GM18870 (cell line): Measurements from ENCODE around the gene KCNQ5.

Source experiments
- ATAC-seq: cut with Tn5 transposase; IDR thresholded peaks from one replicate; pipeline ENCODE4 v1.9.1; 2021; ENCODE audit warnings: moderate library complexity; ENCODE audit not compliant: unreplicated experiment

The KCNQ5 gene

DNA sequence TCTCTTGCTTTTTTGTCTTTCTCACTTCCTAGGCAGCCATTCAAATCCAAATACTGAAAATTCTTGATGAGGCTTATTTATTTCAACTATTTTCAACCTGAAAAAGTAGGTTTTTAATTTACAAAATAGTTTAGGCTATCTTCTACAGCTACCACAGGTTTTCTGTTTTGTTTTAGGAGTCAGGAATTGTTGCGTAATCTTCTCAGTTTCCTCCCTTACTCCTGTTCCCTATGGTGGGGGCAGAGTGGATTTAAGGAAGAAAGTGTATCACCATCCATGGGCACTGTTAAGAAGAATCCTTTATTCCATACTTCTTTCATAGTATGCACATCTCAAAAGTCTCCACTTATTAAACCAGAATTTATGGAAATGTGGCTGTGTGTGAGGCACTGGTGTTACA, 421.0 kb downstream of the KCNQ5 start:
- ATAC-seq: no peak

DNA sequence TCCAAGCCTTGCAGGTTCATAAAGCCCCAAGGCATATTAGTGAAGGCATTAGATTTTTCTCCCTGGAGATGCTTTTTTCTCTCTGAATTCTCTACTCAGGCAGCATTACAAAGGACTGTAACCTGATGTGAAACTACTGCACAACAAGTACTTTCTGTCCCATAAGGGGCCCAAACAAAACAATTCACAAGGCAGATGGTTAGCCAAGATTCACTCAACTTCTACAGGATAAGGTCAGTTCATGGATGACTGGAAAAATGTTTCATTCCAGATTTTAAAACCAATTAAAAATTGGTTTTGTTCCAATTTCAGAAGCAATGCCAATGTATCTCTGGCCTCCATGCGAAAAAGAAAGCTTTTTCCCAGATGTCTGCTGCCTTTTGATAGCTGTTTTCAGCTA, 421.6 kb downstream of the KCNQ5 start:
- ATAC-seq: no peak

DNA sequence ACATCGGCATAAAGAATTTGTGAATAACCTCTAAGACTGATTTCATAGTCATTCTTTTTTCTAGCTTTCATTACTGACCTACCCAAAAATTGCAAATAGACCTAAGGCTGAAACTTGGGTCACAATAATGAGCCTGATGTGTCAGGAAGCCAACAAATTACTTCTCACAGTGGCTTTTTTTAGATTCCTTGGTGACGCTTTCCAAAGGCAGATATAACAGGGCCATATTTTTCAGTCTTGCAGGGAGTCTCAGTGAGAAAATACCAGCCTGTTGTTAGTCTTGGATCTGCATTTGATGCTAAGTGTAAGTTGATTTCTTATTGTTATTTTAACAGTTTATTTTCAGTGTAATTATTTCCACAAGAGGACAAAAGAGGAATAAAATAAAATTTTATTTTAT, 423.7 kb downstream of the KCNQ5 start:
- ATAC-seq: no peak

DNA sequence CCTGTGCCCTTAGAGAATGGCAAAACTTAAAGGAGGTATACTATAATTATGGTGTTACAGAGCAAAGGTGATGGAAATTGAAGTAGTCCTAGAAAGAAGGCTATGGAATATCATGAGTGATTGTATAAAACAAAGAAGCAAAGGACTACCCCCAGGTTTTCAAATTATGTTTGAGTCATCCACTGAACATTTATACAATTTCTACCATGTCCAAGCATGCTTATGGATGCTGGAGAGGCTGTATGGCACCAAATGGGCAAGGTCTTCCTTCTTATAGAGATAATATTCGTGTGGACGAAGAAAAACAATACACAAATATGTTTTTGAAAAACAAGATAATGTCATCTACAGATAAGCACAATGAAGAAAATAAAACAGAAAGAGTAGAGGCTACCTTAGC, 425.9 kb downstream of the KCNQ5 start:
- no peak for ATAC-seq

DNA sequence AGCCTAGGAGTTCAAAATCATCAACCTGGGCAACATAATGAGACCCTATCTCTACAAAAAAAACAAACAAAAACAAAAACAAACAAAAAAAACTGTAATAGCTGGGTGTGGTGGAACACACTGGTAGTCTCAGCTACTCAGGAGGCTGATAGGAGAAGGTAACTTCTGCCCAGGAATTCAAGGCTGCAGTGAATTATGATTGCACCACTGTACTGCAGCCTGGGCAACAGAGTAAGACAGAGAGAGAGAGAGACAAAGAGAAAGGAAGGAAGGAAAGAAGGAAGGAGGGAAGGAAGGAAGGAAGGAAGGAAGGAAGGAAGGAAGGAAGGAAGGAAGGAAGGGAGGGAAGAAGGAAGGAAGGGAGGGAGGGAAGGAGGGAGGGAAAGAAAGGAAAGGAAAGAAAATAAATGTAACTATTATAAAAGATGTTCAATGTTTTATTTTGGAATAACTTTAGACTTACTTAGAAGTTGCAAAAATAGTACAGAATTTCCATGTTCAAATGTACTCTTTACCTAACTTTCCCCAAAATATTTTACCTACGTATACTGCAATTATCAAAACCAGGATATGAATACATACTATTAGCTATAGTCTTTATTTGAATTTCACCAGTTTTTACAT, 428.2 kb downstream of the KCNQ5 start:
- ATAC-seq: no peak

DNA sequence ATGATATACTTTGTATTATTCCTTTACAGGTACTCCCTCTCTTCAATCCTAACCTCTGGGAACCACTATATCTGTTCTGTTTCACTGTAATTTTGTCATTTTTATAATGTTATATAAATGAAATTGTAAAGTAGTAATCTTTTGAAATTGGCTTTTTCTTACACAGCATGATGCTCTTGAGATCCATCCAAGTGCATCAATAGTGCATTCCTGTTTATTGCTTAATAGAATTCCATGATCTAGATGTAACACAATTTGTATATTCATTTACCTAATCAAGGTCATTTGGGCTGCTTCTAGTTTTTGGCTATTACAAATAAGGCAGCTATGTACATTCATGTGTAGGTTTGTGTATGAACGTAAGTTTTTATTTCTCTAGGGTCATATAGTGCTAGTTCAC, 428.8 kb downstream of the KCNQ5 start:
- no peak for ATAC-seq

DNA sequence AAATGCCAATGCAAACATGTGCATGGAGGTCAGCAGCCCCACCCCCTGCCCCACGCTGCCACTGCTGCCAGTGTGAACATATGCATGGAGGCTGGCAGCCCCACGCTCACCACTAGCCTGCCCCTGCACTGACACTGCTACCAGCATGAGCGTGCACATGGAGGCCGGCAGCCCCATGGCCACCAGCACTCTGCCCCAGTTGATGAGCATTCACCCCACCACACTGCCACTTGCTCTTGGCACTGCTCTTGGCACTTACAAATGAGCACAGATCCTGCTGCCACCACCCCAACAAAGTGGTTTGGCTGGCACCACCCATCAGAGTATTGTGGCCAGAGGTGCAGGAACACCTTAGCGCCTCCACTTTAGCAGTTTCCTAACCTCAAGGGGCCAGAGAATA, 429.3 kb downstream of the KCNQ5 start:
- no peak for ATAC-seq

DNA sequence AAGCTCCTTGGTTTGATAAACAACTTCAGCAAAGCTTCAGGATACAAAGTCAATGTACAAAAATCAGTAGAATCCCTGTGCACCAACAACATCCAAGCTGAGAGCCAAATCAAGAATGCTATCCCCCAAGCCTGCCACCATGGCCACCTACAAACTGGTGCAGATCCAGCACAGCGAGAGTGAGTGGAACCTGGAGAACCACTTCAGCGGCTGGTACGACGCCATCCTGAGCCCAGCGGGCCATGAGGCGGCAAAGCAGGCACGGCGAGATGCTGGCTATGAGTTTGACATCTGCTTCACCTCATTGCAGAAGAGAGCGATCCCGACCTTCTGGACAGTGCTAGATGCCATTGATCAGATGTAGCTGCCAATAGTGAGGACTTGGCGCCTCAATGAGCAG, 433.1 kb downstream of the KCNQ5 start:
- no peak for ATAC-seq

DNA sequence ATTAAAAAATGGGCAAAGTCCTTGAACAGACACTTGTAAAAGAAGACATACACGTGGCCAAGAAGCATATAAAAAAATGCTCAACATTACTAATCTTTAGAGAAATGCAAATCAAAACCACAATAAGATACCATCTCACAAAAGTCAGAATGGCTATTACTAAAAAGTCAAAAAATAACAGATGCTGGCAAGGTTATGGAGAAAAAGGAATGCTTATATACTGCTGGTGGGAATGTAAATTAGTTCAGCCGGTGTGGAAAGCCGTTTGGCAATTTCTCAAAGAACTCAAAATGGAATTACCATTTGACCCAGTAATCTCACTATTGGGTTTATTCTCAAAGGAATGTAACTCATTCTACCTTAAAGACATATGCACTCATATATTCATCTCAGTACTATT, 436.9 kb downstream of the KCNQ5 start:
- no peak for ATAC-seq

DNA sequence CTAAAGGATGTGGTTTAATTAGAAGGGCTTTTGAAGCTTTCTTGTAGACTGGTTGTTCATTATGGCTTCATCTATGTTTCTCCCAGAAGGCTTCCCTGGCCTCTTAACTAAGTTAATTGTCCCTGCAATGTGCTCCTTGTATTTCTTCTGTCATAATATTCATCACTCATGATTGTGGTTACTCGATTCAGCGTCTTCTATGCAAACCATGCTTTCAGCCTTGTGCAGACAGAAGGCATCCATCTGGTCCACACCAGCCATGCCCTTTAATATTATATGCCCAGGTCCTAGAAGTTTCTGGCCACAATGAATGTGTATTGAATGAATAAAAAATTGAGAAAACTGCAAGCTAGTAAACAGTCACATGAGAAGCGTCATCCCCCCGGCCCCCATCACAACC, 440.3 kb downstream of the KCNQ5 start:
- no peak for ATAC-seq

DNA sequence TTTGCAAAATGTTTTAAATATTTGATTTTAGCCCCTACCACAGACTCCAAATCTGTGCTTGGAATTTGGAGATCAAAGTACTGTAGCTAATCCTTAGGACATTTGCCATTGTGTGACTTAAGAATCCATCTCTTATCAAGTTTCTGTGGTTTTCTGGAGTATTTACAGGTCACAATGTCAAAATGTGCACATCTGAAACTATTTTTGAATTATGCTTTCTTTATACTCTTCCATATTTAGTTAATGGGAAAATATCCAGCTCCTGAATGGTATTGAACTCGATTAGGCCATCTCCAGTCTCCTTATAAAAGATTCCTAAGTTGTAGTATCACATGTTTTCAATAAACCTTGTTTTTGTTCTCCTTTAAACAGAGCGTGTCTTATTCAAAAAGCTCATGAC, 441.0 kb downstream of the KCNQ5 start:
- ATAC-seq: no peak

DNA sequence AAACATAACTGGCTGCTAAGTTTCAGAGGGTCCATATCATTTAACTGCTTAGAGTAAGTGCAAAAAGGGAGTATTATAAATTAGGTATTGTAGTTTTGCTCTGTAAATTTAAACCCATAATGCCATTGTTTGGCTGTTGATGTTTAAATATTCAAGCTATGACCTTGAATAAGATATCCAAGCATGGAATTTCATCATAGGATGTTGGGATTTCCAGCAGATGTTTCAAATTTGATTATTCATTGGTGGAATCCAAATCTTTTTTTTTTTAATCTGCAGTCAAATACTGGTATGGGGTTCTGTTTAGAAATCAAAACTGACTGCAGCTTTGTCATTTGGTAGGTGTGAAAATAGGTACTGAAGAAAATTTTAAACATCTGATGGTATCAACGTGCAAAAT, 442.4 kb downstream of the KCNQ5 start:
- no peak for ATAC-seq

DNA sequence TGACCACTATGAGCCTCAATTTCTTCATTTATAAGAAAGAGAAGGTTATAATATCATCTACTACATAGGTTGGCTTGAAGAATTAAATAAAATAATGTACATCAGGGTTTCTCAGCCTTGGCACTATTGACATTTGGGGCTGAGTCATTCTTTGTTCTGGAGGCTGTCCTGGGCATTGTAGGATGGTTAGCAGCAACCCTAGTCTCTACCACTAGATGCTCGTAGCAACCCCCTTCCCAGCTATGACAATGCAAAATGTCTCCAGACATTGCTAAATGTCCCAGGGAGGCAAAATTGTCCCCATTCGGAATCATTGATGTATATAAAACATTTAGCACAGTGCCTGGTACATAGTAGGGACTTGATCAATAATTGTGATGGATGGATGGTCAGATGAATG, 451.4 kb downstream of the KCNQ5 start:
- no peak for ATAC-seq

DNA sequence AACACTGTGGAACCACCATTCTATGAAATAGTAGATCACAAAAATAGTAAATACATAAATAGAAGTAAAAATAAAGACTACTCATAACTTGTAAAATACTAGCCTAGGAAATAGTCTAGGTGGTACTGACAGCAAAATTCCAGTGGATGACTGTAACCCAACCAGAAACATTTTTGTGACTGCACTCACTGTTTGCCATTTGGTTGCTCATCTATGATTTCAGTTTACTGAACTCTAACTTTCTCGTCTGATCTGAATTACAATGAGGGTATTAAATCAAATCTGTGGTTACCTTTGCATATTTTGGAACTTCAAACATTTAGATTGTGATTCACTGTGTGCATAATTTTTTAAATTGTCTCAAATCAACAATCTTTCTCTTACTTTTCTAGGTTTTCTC, 452.3 kb downstream of the KCNQ5 start:
- no peak for ATAC-seq

DNA sequence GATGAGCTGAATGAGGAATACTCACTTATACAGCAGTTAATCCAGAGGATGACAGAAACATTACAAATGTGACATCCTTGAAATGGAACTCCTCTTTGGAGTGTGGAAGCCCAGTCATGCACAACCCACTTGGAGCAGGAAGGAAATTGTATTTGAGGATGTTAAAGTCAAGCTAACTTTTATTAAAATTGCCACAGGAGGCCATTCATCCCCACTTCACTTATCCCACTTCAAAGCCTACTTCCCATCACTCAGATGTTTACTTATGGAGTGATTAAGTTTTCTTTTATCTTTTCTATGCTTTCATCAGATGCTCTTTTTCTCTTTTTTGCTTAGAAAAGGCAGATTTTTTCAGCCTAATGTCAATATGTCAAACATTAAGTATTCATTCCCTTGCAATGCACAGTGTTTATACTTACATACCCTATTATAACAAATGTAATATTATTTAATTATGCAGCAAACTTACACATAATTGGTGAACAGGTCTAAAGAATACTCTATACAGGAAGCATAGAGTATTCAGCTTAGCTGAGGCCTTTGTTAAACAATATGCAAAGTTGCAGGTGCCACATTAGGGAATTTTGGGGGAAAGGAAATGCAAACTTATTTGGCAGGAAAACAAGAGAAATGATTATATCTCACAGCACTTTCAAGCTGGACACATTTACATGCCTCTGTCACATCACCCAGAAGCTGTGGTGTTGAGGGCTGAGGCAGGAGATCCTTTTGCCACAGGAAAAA, 454.5 kb downstream of the KCNQ5 start:
- ATAC-seq: no peak

DNA sequence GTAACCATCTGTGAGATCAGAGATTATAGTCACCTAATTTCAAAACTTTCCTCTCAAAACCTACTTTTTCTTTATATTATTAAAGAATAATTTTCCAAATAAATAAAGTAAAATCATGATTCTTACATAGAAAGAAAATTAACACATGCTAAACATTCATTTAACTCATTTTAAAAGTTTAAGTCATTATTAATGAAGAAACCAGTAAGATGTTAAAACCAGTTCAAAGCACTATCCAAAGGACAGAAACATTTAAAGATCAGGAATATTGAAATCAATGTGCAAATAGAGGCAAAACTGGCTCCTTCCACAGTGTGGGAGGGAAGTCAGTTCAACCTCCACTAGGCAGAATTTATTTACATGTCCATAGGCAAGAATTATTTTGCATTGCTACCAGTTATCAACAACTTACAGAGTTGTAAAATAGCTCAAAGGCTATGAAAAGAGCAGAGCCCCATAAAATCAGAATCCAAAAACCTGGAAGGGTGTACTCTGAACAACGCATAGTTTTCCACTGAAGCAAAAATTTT, 456.5 kb downstream of the KCNQ5 start:
- no peak for ATAC-seq

DNA sequence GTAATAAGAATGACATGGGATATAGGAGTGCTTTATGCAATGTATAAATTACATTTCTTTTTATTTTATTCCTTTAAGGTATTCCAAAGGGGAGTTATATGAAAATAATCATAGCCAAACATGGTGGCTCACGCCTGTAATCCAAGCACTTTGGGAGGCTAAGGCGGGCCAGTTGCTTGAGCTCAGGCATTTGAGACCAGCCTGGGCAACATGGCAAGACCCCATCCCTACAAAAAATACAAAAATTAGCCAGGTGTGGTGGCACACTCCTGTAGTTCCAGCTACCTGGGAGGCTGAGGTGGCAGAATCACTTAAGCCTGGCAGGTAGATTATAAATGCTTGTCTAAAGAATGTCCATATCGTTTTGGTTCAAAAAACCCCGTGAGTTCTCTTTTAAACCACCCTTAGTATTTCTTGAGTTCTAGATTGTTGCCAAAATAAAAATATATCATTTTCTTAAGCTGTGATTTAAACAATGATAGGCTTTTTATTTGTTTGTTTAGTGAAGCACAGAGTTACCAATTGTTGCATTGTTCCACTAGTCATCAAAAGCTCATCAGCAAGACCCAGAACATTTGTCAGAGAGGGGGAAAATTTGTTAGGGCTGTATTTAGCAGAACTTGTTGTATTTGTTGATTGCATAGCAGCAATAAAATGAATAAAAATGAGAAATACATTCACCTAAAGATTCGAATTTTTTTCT, 457.2 kb downstream of the KCNQ5 start:
- no peak for ATAC-seq

DNA sequence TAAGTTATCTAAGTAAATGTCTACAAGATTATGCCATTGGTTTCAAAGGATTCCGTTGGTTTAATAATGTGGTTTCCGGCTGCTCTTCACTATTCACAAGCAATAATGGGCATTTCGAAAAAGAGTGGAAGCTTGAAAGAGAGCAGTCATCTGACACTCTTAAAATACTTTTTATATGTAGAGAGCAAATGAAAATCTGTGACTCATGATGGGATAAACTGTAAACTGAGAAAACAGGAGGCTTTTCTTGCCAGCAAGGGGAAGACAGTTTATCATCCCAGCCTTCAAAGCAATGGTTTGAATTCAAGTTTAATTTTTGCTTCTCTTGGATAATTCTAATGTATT, 457.7 kb downstream of the KCNQ5 start:
- no peak for ATAC-seq

DNA sequence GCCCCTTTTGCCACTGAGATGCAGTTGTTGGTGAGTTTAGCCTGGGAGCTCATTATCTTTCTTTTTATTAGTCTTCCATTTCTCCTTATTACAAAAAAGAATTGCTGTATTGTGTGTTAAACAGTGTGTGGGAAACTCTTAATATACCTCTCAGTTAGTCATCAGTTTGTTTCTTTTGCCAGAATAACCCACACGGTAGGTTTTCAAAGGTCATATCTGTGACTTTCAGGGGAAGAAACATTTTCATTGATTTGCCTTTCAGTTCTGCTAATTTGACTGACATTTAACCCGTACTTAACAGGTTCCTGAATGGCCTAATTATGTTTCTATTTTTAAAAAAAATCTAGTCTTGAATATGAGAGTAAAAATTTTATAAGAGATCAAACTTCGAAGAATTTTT, 458.1 kb downstream of the KCNQ5 start:
- peak; percentile 76 for ATAC-seq

DNA sequence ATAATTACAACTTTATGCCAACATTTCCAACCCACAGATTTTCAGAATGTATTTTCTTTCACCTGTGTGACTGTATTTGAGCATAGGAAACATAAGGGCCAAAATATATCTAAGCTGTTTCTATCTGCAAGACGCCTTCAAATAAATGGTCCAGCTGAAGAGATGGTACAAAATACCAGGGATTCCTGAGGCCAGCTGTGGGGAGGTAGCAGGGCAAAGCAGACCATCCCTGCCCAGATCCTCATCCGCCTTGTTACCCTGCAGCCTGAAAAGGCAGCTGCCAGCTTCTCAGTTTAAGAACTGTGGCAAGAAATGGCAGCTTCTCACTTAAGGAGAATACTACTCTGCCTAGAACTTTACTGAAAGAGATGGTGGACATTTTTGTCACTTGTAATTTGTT, 460.1 kb downstream of the KCNQ5 start:
- no peak for ATAC-seq

DNA sequence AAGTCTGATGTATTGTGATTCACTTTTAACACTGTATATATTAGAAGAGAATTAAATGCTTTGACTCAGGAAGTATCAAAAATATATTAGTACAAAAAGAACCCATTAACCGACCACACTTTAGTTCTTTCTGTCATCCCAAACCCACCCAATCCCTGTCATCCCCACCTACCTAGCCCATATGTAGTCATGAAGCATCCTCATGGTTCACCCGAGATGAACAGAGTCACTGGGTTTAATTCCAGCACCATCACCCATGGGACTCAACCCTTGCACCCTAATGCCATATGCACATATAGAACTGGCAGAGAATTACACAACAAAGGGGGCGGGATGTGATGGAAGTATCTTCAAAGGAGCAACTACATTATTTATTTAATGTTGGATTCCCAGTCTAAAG, 462.0 kb downstream of the KCNQ5 start:
- ATAC-seq: no peak

DNA sequence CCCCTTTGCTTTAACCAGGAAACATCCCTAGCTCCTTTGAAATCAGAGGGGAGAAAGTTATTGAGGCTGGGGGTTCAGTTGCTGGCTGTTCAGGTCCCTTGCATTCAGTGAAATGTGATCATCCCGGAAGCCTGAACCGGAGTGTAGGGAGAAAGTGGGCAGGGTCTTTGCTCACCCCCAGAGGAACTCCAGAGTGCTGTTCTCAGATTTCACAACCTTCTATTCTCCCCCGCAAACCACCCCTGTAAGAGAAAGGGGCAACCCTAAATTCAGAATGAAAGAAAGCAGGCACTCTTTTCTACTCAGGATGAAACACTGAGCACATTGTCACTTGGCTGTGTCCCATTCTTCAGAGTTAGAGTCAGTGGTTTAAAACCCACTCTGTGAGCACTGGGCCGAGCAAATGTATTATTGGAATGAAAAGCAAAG, 463.6 kb downstream of the KCNQ5 start:
- ATAC-seq: no peak
